Activated T-helper 2 cell treated with anti-CD3 and anti-CD28 coated beads, Interferon-gamma antibody, Interleukin-2, Interleukin-4, amounts not matched to agents 10 μg/mL and 5 μg/mL and 100 μg/mL, durations not matched to agents 14 hours and 24 hours and 36 hours (primary cell): ENCODE measurements around the gene RASD2. TPM values are rescaled to one million over a fixed set of nuclear protein-coding genes. Genes with fewer than 3 reads are reported as not detected.

ENCODE experiments used
- DNase-seq: peaks from one replicate; pipeline ENCODE4 v3.0.0; 2021; ENCODE audit warnings: low spot score
- H3K27ac Mint-ChIP-seq: one replicate; pipeline ENCODE4 v1.8.0; 2021; ENCODE audit warnings: mixed read lengths
- H3K27me3 Mint-ChIP-seq: one replicate; pipeline ENCODE4 v1.8.0; 2021; ENCODE audit warnings: low read depth, mixed read lengths
- H3K36me3 Mint-ChIP-seq: one replicate; pipeline ENCODE4 v1.8.0; 2021; ENCODE audit warnings: low read depth, mixed read lengths
- H3K4me1 Mint-ChIP-seq: one replicate; pipeline ENCODE4 v1.8.0; 2021; ENCODE audit warnings: low read depth, mixed read lengths
- H3K4me3 Mint-ChIP-seq: one replicate; pipeline ENCODE4 v1.8.0; 2021; ENCODE audit warnings: low read depth, mild to moderate bottlenecking, moderate library complexity, mixed read lengths
- H3K9me3 Mint-ChIP-seq: one replicate; pipeline ENCODE4 v1.8.0; 2021; ENCODE audit warnings: mixed read lengths
- intact Hi-C: fragments of 100-400 bp; cut with micrococcal nuclease; formaldehyde crosslinking; loops from one replicate; pipeline ENCODE4 v1.15.1; 2023
- total RNA-seq: library from RNA; stranded (reverse); gene quantifications from 2 replicates; pipeline ENCODE4 v1.2.3, GENCODE V29; 2022

RASD2 gene
- total RNA-seq, 1 donor from 2014 or later: not detected

DNA sequence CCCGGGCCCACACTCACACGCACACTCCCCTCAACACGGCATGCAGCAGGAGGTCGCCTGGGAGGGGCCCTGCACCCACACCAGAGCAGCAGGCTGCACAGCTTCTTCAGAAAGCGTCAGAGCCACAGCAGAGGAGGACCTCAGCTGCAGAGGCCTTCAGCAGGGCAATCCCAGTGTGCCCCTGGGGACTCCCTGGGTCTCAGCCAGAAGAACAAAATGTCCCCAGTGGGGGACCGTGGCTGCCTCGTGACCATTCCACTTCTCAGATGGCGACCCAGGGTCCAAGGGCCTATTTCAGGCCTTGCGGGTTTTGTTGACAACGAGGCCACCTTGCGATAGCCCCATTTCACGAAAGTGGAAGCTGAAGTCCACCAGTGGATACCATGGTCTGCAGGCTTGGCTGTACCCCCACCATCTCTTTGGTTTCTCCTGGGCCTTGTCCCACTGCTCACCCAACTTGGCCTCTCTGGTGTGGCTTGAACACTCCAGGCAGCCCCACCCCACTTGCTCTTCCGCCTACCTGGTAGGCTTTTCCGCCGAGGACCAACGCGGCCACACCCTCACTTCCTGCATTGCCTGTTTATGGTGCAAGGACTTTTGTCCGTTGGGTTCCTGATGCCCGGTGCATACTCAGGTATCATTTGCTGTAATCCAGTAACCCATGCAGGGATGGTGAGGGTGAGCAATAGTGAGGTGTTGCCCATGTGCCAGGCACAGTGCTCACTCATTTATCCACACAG lies 38.4 kb downstream of the RASD2 start:
- no peak for DNase-seq
- no peaks in the 10 kb centered on the region for H3K4me1 Mint-ChIP-seq
- no peaks in the 10 kb centered on the region for H3K9me3 Mint-ChIP-seq
- no peak overlapping the region for H3K4me3 Mint-ChIP-seq
- H3K36me3 Mint-ChIP-seq: no peaks in the 10 kb centered on the region
- intact Hi-C loops: no loop called here
- no peak overlapping the region for H3K27ac Mint-ChIP-seq
- no peaks in the 10 kb centered on the region for H3K27me3 Mint-ChIP-seq

DNA sequence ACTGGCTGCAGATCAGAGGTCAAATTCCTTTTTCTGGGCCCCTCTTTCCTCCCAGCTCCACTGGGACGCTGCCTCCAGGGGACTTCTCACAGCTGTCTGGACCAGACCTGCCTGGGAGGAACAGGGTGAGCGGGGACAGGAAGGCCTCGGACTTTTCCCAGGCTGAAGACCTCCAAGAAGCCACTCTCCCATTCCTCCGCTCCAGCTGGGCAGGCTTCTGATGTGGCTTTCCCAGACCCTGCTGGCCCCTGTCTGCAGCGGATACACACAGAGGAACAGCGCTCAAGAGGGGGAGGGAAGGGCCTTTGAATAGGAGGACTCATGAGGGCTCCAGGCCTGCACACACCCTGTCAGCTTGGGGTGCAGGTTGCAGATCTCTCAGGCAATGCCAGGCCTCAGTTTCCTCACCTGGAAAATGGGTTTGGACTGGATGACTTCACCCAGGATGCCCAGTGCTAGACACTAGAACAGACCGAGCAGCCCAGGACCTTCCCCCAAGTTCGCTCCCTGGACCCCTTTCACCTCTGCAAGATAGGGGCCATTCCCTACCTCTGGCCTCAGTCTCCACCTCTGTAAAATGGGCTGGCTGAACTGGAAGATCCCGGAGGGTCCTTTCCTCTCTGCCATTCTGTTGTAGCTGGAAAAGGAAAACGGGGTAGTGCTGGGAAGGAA lies 39.9 kb downstream of the RASD2 start:
- no peaks in the 10 kb centered on the region for H3K27me3 Mint-ChIP-seq
- intact Hi-C loops: no loop called here
- H3K4me3 Mint-ChIP-seq: no peak overlapping the region
- DNase-seq: no peak
- no peaks in the 10 kb centered on the region for H3K9me3 Mint-ChIP-seq
- no peaks in the 10 kb centered on the region for H3K4me1 Mint-ChIP-seq
- no peaks in the 10 kb centered on the region for H3K36me3 Mint-ChIP-seq
- no peak overlapping the region for H3K27ac Mint-ChIP-seq

DNA sequence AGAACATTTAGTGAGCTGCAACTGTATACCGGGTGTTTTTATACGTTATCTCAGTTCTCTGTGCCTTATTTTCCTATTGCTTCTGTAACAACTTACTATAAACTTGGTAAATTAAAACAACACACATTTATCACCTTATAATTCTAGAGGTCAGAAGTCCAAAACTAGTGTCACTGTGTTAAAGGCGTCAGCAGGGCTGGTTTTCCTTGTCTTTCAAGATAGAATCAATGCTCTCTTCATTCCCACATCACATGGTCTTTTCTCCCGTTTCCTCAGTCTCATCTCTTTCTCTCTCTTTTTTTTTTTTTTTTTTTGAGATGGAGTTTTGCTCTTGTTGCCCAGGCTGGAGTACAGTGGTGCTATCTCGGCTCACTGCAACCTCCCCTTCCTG lies 40.4 kb downstream of the RASD2 start:
- intact Hi-C loops: no loop called here
- Mint-ChIP-seq H3K4me3 (no peak overlapping the region), H3K27ac (no peak overlapping the region), H3K4me1 (no peaks in the 10 kb centered on the region), H3K9me3 (no peaks in the 10 kb centered on the region), H3K27me3 (no peaks in the 10 kb centered on the region), H3K36me3 (no peaks in the 10 kb centered on the region)
- no peak for DNase-seq

DNA sequence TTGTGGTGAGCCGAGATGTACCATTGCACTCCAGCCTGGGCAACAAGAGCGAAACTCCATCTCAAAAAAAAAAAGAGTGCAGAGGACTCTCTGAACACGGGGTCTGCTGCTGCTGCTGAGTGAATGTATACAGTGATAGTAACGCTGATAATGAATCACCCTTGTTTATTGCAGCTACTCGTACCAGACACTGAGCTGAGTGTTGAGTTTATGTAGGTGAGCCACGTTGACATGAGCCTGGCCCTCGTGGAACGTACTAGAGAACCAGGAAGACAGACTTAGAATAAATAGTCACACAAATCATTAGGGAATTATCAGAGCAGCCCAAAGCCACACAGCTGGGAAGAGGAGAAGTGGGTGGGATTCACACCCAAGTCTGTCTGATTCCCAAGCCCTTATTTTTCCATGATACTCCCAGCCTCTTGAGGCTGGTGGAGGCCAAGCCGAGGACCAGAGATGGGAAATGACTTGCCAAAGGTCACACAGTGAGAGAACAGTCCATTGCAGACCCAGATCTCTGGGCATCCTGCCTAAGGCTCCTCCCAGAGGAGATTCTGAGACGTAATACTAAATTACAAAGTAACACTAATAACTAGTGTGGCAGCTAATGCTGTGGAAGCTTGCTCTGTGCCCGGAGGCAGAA lies 41.7 kb downstream of the RASD2 start:
- no peak for DNase-seq
- Mint-ChIP-seq H3K27ac (no peak overlapping the region), H3K4me1 (no peaks in the 10 kb centered on the region), H3K4me3 (no peak overlapping the region), H3K36me3 (no peaks in the 10 kb centered on the region), H3K27me3 (no peaks in the 10 kb centered on the region), H3K9me3 (no peaks in the 10 kb centered on the region)
- intact Hi-C loops: loop anchor here (2.0 kb wide), 1 partner anchor 152 kb away; no protein-coding TSS in a partner anchor

DNA sequence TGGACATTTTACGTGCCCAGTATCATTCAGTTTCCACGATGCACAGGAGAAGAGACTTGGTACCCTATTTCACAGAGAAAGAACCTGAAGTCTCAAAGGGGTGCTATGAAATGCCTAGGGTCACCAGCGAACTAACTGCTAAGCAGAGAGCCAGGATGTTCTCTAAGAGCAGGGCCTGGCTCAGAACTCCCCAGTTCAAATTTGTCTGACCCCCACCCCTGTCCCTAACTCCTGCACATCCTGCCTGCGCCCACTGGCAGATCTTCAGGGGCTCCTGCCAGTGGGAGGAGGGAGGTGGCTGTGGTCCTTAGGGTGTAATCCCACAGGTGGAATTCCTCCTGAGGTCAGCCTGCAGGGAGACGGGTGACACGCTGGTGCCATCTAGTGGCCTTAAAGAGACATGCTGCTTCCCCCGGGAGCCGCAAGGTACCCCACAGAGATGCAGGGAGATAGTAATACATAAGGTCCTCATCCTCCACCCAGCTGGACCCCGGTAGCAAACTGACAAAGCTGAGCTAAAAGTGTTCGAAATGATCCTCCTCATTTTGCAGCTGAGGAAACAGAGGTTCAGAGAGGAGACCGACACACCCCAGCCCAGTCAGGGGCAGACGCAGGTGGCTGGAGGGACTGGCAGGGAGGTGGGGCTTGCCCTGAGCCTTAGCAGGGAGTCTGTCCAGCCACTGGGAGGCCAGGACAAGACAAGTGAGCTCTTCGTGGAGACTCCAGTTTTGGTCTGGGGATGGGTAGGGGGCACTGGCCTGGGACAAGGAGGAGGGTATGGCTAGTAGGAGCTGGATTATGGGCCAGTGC lies 42.4 kb downstream of the RASD2 start:
- Mint-ChIP-seq H3K4me1 (no peaks in the 10 kb centered on the region), H3K27me3 (no peaks in the 10 kb centered on the region), H3K36me3 (no peaks in the 10 kb centered on the region), H3K4me3 (no peak overlapping the region), H3K9me3 (no peaks in the 10 kb centered on the region), H3K27ac (no peak overlapping the region)
- intact Hi-C loops: loop anchor here (1.0 to 2.0 kb wide), 2 partner anchors 152 to 233 kb away; no protein-coding TSS in a partner anchor
- DNase-seq: peak; percentile 36

DNA sequence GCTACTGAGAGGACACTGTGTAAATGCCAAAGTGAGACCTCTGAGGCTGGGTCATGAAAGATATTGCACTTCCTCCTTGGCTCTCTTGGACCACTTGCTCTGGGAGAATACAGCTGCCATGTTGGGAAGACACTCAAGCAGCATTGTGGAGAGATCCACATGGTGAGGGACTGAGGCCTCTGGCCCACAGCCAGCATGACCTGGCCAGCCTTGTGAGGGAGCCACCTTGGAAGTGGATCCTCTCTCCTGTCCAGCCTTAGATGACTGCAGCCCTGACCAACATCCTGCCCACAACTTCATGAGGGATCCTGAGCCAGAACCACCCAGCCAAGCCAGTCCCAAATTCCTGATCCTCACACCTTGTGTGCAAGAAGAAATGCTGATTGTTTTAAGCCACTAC lies 46.1 kb downstream of the RASD2 start:
- H3K36me3 Mint-ChIP-seq: no peaks in the 10 kb centered on the region
- intact Hi-C loops: no loop called here
- no peak for DNase-seq
- no peak overlapping the region for H3K4me3 Mint-ChIP-seq
- no peak overlapping the region for H3K27ac Mint-ChIP-seq
- no peaks in the 10 kb centered on the region for H3K9me3 Mint-ChIP-seq
- no peaks in the 10 kb centered on the region for H3K4me1 Mint-ChIP-seq
- no peaks in the 10 kb centered on the region for H3K27me3 Mint-ChIP-seq

DNA sequence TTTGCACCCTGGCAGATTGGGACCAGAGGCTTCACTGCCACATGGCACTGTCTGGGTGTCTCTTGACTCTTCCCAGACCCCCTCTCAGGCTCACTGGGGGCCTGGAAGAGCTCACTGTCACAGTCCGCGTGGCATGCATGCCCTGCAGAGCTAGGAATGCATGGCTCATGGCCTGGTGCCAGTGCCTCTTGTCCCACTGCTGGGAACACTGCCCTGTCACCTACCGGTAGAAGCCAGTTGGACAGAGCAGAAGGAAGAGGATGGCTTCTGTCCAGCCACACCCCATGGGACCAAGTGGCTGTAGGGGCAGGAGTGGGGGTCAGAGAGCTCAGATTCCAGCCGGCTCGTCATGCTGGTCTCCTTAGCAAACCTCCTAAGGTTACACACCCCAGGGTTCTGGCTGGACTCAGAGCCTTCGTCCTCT lies 46.8 kb downstream of the RASD2 start:
- Mint-ChIP-seq H3K36me3 (no peaks in the 10 kb centered on the region), H3K4me3 (no peak overlapping the region), H3K27me3 (no peaks in the 10 kb centered on the region), H3K9me3 (no peaks in the 10 kb centered on the region), H3K27ac (no peak overlapping the region), H3K4me1 (no peaks in the 10 kb centered on the region)
- intact Hi-C loops: no loop called here
- no peak for DNase-seq

DNA sequence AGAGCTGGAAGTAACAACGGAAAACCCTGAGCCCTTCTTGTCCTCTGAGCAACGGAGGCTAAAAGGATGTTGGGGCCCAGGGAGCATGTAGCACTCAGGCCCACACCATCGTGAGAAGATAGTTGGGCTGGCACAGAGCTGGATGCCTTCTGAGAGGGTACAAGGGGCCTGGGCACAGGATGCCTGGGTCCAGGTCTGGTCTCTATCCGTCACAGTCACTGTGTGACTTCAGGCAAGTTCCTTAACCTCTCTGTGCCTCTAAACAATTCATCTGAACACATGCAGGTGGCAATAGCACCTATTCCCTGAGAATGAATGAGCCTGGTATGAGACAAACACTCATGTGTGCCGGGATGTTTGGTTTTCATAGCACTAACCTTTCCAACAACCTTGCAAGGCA lies 47.3 kb downstream of the RASD2 start:
- no peak for DNase-seq
- Mint-ChIP-seq H3K27ac (no peak overlapping the region), H3K36me3 (no peaks in the 10 kb centered on the region), H3K27me3 (no peaks in the 10 kb centered on the region), H3K9me3 (no peaks in the 10 kb centered on the region), H3K4me3 (no peak overlapping the region), H3K4me1 (no peaks in the 10 kb centered on the region)
- intact Hi-C loops: no loop called here

DNA sequence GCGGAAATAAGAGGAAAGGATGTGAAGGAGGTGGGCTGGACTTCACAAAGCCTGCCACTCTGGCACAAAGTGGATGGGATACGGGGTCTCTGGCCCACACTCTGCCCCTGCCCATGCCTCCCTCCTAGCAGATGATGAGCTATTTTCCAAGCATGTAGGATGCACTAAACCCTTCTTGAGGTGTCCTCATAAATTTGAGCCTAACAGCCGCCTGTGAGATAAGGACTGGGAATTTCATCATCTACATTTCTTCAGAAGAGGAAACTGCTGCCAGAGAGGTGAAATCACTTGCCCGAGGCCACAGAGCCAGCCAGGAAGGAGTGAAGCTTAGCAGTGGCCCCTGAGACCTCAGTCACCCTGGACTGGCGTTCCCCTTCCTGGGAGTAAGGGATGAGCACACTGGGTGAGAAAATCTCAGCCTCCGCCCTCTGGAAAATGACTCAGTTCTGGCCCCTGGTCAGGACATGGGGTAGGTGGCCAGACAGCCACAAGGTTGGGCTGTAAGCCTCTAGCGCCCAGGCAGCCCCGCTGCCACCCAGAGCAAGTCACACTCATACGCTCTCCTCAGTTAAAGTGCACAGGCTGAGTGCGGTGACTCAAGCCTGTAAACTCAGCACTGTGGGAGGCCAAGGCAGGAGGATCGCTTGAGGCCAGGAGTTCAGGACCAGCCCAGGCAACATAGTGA lies 48.6 kb downstream of the RASD2 start:
- H3K9me3 Mint-ChIP-seq: no peaks in the 10 kb centered on the region

DNA sequence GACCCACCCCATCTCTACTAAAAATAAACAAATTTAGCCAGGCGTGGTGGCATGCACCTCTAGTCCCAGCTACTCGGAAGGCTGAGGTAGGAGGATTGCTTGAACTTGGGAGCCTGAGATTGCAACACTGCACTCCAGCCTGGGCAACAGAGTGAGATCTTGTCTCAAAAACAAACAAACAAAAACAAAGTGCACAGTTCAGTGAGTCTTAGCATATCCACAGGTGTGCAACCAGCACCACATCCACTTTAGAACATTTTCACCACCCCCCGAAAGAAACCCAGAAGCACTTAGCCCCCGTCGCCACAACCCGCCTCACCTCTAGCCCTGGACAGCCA lies 49.1 kb downstream of the RASD2 start:
- Mint-ChIP-seq H3K9me3 (no peaks in the 10 kb centered on the region), H3K36me3 (no peaks in the 10 kb centered on the region), H3K4me1 (no peaks in the 10 kb centered on the region), H3K27me3 (no peaks in the 10 kb centered on the region), H3K4me3 (no peak overlapping the region), H3K27ac (no peak overlapping the region)
- intact Hi-C loops: no loop called here
- DNase-seq: no peak

More for the DNA sequence above, 48.6 kb downstream of the RASD2 start:
- H3K27ac Mint-ChIP-seq: no peak overlapping the region
- H3K4me3 Mint-ChIP-seq: no peak overlapping the region
- no peaks in the 10 kb centered on the region for H3K36me3 Mint-ChIP-seq
- H3K27me3 Mint-ChIP-seq: no peaks in the 10 kb centered on the region
- intact Hi-C loops: no loop called here
- H3K4me1 Mint-ChIP-seq: no peaks in the 10 kb centered on the region
- no peak for DNase-seq

DNA sequence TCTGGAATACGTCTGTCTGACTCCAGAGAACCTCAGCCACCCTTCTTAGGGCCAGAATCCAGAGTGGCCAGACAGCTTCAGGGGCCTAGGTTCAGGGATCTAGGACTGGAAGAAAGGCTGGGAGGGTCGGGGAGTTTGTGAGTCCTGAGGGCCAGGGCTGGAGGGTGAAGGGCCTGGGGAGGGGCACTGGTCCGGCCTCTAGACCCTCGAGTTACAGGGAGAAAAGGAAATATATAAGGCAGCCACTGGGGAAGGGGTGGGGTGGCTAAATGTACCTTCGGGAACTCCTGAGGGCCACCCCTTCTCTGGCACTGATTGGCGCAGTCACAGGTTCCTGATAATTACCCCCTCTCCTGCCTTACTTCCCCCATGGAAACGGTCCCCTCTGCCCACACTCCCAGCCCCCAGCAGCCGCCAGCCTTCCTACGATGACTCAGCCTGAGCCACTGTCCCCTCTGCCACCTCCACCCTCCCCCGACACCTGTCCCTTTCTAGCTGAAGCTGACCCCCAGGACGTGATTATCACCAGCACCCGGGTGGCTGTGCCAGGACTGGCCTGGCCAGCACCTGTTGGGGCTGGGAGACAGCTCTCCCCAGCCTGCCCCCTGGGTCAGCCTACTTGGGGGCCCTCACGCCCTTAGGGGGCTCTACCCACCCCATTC lies 50.1 kb downstream of the RASD2 start:
- Mint-ChIP-seq H3K9me3 (no peaks in the 10 kb centered on the region), H3K27ac (no peak overlapping the region), H3K27me3 (no peaks in the 10 kb centered on the region), H3K4me1 (no peaks in the 10 kb centered on the region), H3K4me3 (no peak overlapping the region), H3K36me3 (no peaks in the 10 kb centered on the region)
- intact Hi-C loops: no loop called here
- DNase-seq: no peak
